ENCODE results near the gene TBC1D22A. TPM values are rescaled to one million over a fixed set of nuclear protein-coding genes. Genes with fewer than 3 reads are reported as not detected.

Gene TBC1D22A
- total and polyA plus RNA-seq, 9 donors: 12.5 to 25.6 (median 18.5) TPM

- no peaks in the 10 kb centered on the region for H3K27me3 ChIP-seq
- H3K9me3 ChIP-seq: no peaks in the 10 kb centered on the region
- WGBS, 3 donors: 71 to 94% (median 94%) methylated on average over 3 of the region's 3 CpGs
- no peak for DNase-seq
- intact Hi-C loops (cut with DNase I): no loop called here
- H3K36me3 ChIP-seq: no peaks in the 10 kb centered on the region
- H3K27ac ChIP-seq: no peak overlapping the region
- TF ChIP-seq EP300 (IDR thresholded peaks at IDR 0.05) (no peak), POLR2A (IDR thresholded peaks at IDR 0.05) (no peak), CTCF (IDR thresholded peaks at IDR 0.05) (no peak)
- H3K4me1 ChIP-seq (ENCODE audit: insufficient read depth): peaks cover 2% of the 10 kb centered on the region
- no peak overlapping the region for H3K4me3 ChIP-seq
Observed at GRCh38 chr22:46841522-46841921, 79.1 kb downstream of the TBC1D22A start.

DNA sequence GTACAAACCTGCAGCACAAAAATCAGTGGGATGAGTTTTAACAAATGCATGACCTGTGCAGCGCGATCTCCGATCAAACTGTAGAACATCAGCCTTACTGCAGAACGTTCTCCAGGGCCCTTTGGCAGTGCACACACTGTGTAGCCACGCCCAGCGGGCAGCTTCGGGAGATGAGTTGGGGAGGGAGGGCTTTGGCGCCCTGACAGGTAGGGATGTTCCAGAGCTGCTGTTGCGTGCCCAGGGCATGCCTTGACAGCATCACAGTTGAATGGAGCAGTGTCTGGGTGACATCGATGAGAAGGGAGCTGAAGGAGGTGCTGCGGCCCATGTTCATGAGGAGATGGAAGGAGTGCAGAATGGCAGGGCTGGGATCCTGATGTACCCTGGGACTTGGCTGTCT lies 80.2 kb downstream of the TBC1D22A start:
- no peak overlapping the region for H3K27ac ChIP-seq
- H3K36me3 ChIP-seq: no peaks in the 10 kb centered on the region
- 87 to 92% (median 89%) methylated on average over 11 of the region's 11 CpGs for WGBS, 3 donors
- H3K4me3 ChIP-seq: no peak overlapping the region
- no peaks in the 10 kb centered on the region for H3K9me3 ChIP-seq
- no peaks in the 10 kb centered on the region for H3K27me3 ChIP-seq
- intact Hi-C loops (cut with DNase I): no loop called here
- peaks cover 2% of the 10 kb centered on the region for H3K4me1 ChIP-seq (ENCODE audit: insufficient read depth)
- TF ChIP-seq POLR2A (IDR thresholded peaks at IDR 0.05) (no peak), CTCF (IDR thresholded peaks at IDR 0.05) (no peak), EP300 (IDR thresholded peaks at IDR 0.05) (no peak)
- DNase-seq: no peak

- intact Hi-C loops (cut with DNase I): no loop called here
- TF ChIP-seq POLR2A (IDR thresholded peaks at IDR 0.05) (no peak), CTCF (IDR thresholded peaks at IDR 0.05) (no peak), EP300 (IDR thresholded peaks at IDR 0.05) (no peak)
- Histone ChIP-seq H3K9me3 (no peaks in the 10 kb centered on the region), H3K36me3 (no peaks in the 10 kb centered on the region), H3K4me3 (no peak overlapping the region), H3K4me1 (ENCODE audit: insufficient read depth) (peaks cover 2% of the 10 kb centered on the region), H3K27me3 (no peaks in the 10 kb centered on the region), H3K27ac (no peak overlapping the region)
- no peak for DNase-seq
- WGBS, 3 donors: 72 to 80% (median 75%) methylated on average over 10 of the region's 10 CpGs
Observed at GRCh38 chr22:46843821-46844255, 81.4 kb downstream of the TBC1D22A start.

DNA sequence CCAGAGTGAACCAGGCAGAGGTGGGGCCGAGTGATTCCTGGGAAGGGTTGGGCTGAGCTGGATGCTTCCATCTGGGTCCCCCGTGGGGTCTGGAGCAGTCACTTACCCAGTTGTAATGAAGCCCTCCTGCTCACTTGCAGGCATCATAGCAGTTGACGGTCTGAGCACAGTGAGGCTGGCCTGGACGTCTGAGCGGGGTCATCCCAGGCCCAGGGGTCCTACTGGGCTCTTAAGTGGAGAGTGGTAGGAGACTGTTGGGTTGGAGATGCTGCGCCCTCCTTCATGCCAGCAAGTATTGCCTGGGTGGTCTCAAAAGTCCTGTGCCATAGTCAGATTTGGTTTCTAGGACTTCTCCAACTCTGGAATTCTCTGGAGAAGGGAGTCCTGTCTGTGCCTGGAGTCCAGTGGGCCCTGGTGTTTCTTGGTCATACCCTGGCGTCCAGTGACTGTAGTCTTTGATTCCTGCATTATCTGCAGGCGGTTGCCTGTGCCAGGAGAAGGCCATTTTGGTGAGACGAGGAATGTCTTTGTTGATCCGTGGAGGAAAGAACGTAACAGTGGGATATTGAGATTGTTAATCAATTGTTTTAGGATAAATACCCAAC lies 82.3 kb downstream of the TBC1D22A start:
- Histone ChIP-seq H3K9me3 (no peaks in the 10 kb centered on the region), H3K36me3 (no peaks in the 10 kb centered on the region), H3K27ac (no peak overlapping the region), H3K4me3 (peak overlapping the region; percentile 8), H3K27me3 (no peaks in the 10 kb centered on the region), H3K4me1 (ENCODE audit: insufficient read depth) (peaks cover 2% of the 10 kb centered on the region)
- TF ChIP-seq POLR2A (IDR thresholded peaks at IDR 0.05): no peak
- no peak for TF ChIP-seq CTCF (IDR thresholded peaks at IDR 0.05)
- TF ChIP-seq EP300 (IDR thresholded peaks at IDR 0.05): no peak
- intact Hi-C loops (cut with DNase I): no loop called here
- 62 to 63% (median 63%) methylated on average over 11 of the region's 11 CpGs for WGBS, 3 donors
- no peak for DNase-seq

Measured in ovary (tissue), 9 donors.